NCI-H2227 treated with DMSO at 0.1 percent for 48 hours (cell line): Measurements from ENCODE around the gene PDK4.
A peak's percentile ranks its signal among the peaks of the same experiment; 100 is the strongest.

Experiments
- DNase-seq: peaks from one replicate; lab custom pipeline; 2025; lab: John Stamatoyannopoulos, UW

PDK4 gene

DNA sequence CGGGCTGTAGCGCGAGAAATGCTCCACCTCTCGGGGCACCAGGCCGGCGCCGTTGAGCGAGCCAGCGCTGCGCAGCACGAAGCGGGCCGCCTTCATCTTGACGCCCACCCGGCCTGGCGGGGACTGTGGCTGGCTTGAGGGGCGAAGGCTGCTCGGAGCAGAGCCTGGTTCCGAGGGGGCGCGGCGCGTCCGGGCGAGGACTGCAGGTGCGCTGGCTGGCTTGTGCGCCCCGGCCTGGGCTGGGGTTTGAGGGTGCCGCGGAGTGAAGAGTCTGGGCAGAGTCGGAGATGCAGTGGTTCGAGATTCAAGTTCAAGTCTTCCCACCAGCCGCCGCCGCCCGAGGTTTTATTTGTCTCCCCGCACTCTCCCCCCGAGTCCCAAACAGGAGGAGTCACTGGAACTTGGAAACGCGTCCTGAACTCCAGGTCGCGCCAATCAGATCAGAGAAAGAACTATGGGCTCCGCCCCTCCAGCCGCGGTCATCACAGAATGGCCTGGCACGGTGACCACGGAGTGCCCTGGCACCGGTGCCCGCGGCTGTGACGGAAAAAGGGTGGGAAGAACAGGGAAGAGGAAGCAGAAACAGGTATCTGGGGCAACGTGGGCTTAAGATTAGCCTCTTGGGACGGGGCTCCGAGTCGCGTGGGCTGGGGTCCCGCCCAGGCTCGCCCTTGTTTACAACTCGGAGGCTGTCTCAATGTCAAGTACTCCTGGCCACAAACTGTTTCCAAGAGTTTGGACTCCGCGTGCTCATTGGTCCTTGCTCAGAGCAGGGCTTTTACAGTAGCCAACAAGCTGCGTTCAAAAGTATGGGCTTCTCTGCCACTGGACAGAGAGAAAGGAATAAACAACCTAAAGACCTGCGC lies at the start of gene PDK4:
Gene PDK4 (minus strand): TSS at position 319 of the 866 bp plus-strand sequence. CDS start 223 bp downstream, at position 96.
- no peak for DNase-seq

DNA sequence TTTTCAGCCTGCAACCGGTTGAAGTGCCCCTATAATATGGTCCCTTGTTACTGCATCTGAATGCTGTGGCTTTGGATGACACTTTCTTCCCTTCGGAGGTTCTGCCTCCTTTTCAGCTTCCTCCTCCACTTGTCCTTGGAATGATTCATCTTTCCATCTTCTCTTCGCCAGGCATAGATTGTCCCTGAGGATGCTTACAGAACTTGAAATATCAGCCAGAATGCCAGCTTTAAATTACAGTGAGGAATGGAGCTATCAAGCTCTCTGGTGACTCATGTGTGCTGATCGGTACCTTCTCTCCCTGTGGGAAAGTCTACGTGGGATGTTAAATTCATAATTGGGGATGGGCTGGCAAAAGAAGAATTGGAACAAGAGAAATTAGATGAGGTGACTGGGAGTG lies 45.9 kb upstream of the PDK4 start:
- DNase-seq: no peak

DNA sequence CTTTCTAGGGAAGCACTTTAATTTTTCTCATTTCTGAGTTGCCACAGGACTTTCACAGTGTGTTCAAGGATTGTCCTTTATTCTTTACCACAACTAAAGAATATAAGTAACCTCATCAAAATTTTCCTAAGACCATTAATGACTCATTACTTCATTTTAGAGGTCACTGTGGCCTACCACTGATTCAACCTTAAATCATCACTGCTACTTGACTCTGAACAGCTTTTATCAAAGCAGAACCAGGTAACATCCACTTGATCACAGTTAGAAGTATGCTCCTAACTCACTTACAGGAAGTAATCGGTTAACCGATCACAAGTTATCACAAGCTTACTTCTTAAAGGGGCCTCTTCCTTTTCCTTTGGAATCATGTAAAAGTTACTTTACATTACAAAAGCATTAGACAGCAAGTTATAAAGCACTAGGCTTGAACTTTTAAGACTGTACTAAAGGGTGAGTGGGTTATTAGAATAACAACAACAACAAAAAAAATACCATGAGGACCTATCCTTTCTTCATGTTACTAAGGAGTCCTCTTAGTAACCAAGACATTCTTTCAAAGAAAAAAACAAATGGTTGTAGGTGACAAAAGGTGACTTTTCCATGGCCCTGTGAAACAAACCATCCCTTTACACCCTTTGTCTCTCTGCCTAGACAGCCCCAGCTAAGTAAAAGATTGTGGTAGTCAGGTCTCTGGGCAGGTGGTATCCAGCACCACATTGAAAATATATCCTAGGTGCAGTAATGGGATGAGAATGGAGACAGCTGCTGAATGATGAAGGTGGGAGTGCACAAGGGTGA lies 40.0 kb upstream of the PDK4 start:
- DNase-seq: no peak

DNA sequence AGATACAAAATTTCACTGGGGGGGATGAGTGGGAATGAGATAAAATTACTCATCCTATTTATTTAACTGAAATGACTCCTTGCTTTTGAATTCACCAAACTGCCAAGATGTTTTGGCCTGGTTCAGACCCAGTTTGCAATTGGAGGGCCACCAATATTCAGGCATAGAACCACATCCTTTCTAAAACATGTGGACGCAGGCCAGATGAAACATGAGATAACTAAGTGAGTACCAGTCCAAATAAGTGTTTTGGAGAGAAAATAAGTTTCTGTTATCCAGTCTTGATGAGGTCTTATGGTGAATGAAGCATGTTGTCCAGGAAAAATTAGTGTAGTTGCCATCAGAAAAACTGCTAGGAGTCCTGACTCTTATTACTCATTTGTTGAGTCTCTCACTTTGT lies 36.3 kb upstream of the PDK4 start:
- no peak for DNase-seq

DNA sequence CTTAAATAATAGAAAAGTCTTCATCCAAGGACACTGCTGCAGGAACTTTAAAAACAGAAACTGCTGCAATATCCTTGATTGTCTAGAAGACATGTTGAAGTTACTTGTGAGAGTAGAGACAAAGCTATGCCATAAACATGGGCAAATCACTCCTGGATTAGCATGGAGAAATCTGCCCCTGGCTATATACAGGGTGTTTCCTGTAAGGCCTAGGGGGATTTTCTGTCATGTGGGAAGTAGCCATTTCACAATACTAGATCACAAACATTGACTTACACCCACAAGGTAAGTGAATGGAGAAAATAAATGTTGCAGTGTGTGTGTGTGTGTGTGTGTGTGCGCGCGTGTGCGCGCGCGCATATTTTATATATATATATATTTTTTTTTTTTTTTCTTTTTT lies 35.2 kb upstream of the PDK4 start:
- no peak for DNase-seq

DNA sequence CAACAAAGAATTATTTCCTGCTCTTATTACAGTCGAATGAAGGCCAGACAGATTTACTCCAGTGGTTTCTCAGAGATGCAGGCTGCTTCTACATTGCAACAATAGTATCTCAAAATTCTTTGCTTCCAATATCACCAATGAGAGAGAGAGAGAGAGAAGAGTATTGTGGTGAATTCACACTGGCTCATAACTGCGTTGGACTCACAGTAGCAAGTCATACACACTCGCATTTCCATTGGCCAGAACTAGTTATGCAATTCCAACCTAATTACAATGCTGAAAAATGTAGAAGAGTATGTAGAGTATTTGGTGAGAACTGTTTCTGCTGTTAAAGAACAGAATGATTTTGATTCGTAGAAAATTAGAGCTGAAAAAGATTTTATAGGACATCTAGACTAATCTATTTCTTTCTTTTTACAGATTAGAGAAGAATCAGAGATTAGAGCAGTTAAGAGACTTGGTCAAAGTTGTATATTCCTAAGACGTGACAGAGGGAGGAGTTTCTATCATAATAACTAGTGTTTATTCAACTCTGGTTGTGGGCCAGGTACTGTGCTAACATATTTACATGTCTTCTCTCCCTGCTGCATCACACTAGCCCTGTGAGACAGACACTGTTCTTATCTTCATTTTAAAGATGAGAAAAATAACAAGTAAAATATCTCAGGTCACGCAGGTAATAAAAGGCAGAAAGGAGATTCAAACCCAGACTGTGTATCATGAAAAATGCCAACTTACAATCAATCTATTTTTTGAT lies 34.6 kb upstream of the PDK4 start:
- DNase-seq: no peak

DNA sequence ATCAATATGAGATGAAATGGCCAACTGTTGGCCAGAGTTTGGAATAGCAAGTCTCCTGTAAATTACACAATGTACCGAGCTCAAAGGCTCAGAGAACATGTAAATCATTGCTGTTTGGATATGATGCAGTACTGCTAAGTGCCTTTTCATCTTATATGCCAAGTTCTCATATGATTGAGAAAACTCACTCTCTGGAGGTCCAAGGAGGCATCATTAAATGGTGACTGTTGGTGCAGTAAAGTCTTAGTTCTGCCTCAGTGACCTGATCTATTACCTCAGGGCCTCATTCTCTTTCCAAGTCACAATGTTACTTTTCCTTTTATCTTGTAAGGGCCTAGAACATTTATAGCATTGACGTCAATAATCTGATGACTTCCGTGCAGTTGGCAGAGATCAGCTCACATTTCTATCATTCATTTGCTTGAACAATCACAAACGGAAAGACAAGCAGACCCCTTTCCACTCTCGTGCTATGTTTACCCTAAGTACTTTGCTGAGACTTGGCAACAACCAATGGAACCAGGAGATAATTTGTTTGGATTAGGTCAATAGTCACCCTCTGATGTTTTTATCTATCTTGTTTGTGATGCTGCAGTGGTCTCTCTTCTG lies 32.6 kb upstream of the PDK4 start:
- DNase-seq: no peak

DNA sequence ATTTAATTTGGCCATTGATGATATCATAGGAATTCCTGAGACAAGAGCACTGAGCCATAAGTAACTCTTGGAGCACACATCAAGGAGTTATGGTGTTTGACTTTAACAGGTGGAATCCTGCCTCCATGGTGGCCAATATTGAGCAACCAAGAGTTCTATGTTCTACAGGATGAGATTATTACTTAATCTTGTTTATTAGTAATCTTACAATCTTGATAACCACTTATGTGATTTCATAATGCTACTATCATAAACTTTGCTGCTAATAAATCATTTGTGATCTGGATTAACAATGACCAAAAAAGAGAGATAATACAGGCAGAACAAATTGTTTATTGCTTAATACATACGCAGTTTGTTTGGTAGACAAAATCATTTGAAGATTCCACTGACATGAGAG lies 27.5 kb upstream of the PDK4 start:
- DNase-seq: no peak

DNA sequence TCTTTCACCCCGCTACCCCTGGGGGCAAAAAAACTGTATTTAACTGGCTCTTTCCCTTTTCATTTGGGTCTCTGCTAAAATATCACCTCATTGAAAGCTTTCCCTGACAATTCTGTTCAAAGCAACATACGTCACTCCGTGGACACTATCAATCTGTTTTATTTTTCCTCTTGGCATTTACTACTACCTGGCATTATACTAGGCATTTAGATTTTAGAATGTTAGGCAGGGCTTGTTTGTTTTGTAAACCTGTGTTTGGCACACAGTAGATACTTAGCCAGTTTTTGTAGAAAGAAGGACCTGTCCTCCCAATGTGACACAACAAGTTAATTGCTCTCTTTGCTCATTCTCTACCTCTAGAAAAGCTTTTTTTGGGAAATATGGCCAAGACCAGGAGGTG lies 26.5 kb upstream of the PDK4 start:
- no peak for DNase-seq

DNA sequence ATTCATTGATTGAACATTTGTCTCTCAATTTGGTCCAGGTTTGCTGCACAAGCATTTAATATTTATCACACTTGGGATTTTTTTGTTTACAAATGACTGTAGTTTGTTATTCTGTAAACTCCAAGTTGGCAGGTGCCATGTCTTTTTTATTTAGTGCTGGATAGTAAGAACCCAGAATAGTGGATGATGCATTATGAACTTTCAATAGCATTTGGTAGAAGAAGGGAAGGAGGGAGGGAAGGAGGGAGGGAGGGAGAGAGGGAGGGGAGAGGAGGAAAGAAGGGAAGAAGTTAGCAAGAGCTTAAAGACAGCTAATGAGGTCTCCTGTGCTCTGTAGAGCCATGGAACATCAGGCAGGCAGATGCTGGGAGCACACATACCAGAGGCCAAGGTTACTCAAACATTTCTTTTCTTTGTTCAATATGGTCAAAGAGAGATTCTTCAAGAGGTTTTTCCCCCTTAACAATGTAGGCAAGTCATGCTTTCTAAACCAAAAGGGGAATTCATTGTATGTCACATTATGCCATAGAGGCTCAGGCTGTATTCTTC lies 25.8 kb upstream of the PDK4 start:
- DNase-seq: no peak

DNA sequence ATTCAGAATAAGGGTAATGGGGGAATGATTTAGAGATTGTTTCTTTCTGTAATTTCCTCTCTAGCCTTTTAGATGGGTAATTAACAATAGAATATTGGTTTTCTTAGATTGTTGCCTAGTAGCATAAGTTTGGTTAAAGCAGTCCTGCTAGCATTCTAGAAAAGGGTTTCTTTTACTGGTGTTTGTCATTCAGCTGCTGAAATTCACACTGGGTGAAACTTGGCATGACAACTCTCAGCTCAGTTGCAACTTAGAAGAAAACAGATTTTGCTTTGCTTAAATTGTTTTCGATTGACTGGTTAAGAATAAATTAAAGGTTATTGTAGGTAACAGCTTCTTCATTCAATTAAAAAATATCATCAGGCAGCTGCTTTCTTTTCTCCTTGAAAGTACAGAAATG lies 25.1 kb upstream of the PDK4 start:
- DNase-seq: no peak

DNA sequence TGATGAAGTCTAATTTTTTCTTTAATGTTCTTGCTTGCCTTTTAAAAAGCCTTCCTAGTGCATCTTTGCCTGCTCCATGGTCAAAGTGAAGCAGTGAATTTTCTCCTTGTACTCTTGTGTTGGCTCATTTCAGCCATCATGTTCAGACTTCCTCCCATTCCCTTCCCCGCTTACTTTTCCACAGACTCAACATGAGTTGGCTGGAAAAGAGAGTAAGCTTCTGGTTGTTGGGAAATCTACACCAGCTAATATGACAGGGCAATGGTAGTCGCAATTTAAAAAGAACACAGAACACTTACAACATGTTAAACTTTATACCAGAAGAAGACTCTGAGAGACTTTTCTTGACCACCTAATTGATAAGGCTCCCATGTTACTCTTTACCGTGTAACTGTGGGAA lies 24.3 kb upstream of the PDK4 start:
- DNase-seq: no peak

DNA sequence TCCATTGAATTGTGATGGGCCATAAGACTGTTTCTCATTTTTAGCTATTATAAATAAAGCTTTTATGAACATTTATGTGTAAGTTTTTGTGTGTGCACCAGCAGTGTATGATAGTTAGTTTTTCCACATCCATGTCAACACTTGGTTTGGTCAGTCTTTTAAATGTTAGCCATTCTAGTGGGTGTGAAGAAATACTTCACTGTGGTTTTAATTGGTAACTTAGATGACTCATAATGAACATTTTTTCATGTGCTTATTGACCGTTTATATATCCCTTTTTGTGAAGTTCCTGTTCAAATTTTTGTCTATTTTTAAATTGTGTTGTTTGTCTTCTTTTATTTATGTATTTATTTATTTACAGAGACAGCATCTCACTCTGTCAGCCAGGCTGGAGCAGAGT lies 23.6 kb upstream of the PDK4 start:
- no peak for DNase-seq

DNA sequence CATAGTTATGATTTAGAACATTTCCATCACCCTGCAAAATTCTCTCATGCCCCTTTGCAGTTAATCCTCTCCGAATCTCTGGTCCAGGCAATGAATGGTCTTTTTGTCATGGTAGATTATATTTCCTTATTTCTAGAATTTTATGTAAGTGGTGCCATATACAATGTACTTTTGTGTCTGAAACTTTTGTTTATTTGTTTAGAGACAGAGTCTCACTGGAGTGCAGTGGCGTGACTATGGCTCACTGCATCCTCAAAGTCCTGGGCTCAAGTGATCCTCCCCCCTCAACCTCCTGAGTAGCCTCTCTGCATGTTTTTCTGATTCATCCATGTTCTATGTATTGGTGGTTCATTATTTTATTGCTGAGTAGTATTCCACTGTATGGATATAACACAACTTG lies 23.2 kb upstream of the PDK4 start:
- DNase-seq: no peak

DNA sequence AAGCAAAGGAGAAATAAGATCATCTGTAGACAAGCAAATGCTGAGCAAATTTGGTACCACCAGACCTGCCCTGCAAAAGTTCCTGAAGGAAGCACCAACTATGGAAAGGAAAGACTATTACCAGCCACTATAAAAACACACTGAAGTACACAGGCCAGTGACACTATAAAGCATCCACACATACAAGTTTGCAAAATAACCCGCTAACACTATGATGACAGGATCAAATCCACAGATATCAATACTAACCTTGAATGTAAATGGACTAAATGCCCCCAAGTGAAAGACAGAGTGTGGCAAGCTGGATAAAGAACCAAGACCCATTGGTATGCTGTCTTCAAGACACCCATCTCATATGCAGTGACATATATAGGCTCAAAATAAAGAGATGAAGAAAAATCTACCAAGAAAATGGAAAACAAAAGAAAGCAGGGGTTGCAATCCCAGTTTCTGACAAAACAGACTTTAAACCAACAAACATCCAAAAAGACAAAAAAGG lies 18.2 kb upstream of the PDK4 start:
- no peak for DNase-seq

DNA sequence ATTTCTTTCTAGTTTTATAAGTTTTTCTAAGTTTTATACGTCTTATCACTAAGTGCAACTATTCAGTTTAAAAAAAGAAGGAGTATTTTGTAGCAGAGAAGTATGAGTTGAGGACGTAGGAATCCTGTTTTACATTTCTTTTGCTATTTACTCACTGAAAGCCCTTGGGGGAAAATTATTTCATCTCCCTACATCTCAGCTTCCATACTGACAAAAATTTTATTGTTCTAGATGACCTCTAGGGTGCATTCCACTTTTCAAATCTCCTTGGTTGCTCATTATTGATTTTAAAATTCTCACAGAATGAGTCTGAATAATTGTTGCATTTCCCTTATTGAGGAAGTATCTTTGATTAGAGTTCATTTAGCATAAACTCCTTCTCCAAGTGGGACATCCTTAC lies 14.9 kb upstream of the PDK4 start:
- no peak for DNase-seq

DNA sequence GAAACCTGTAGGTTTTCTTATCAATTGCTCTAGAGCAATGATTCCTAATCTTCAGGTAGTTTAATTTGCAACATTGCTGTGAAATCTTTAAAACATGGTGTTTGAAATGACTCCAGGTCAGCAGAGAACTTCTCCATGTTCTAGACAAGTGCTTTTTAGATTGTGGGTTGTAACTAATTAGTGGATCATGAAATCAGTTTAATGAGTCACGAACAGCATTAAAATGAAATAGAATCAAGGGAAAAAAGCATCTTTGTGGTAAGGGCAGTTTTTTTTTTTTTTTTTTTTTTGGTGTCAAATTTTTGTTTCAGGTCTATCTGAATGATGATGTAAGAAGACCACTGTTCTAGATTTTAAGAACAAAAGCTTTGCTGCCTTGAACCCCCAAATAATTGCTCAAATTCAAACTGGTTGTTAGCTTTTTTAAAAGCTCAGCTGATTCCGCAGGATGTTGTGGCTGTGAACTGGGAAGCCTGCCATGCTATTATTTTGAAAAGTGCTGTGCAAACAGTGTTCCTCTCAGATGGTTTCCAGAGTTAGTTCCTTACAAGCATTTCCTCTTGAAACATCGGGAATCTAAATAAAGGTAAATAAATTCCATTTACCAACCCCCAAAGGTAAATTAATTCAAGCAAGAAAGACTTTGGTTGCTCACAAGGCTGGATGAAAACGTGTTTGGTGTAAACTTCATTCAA lies 13.1 kb upstream of the PDK4 start:
- no peak for DNase-seq

DNA sequence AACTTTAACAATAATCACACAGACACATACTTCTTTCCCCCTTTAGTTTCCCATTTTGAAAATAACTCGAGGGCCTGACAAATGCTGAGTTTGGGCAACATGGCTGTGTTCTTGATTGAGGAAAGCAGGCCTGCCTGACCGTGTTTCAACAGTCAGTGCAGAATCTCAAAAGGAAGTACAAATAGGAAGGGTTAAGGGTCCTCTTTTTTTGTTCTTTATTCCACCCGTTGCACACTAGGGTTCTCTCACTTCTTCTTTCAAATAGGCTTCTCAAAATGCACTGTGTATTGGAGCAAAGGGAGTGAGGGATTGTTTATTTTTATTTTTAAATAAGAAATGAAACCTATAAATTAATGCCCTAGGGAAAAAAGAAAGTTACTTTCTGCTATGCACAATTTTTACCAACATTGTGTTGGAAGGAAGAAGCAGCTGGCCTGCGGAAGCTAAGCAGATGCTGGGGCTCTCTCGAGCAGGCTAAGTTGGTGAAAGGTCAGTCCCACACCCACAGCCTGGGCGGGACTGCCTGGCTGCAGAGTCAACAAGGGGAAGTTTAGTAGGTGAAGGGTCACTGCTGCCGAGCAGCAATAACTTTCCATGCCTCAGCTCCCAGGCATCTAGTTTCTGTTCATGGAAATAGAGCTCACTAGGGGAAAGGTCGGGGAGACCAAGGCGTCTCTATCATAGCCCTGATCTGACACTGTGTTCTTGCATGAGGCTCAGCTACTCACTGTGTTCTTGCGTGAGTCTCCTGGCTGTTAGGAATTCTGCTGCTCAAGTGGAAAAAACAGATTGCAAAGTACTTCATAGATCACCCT lies 12.2 kb upstream of the PDK4 start:
- peak; percentile 33 for DNase-seq

DNA sequence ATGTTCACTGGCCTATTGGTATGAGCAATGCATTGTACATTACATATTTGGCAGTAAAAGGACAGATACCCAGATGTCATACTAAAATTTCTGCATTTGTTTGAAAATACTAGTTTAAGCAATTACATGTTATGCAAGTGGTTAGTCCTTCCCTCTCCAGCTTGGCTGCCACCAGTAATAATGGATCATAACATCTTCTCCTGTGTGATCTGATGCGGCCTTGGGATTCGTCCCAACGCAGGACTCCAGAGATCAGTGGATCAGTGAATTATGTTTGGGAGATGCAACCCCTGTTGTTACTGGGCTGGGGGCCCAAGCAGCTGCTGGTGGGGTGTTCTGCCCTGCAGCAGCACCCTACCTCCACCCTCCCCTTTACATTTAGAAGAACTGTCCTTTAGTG lies 11.2 kb upstream of the PDK4 start:
- DNase-seq: no peak

DNA sequence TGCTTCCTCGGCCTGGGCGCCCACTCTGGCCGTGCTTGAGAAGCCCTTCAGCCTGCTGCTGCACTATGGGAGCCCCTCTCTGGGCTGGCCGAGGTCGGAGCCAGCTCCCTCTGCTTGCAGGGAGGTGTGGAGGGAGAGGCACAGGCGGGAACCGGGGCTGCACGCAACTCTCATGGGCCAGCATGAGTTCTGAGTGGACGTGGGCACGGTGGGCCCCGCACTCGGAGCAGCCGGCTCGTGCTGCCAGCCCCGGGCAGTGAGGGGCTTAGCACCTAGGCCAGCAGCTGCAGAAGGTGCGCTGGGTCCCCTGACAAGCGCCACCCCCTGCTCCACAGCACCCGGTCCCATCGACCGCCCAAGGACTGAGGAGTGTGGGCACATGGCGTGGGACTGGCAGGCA lies 9.0 kb upstream of the PDK4 start:
- DNase-seq: no peak
